ENCODE measurements around the gene TAS2R4.

The TAS2R4 gene

DNA sequence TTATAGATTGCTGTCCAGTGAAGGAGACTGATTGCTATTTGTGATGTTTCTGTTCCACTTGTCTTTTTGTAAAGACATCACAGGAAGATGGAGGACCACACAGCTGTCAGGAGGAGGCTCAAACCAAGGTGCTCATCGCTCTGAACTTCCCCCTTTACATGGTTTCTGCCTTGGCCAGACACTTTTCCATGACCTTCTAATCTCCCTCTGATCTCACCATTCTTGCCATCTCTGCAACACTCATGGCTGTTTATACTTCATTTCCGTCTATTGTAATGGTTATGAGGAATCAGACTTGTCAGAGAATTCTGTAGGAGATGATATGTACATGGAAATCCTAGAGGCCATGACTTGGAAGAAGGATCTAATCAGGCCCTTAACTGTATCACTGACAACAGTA lies 11.8 kb downstream of the TAS2R4 start:
- no peak for TF ChIP-seq CTCF (IDR thresholded peaks at IDR 0.05)

- TF ChIP-seq CTCF (IDR thresholded peaks at IDR 0.05), result no peak
These were observed 13.4 kb downstream of the TAS2R4 start, which contains the start of gene TAS2R5 for GRCh38 chr7:141789917-141790316. TAS2R5 (plus strand) TSS chr7:141790217; CDS start chr7:141790362, 145 bp downstream.

DNA sequence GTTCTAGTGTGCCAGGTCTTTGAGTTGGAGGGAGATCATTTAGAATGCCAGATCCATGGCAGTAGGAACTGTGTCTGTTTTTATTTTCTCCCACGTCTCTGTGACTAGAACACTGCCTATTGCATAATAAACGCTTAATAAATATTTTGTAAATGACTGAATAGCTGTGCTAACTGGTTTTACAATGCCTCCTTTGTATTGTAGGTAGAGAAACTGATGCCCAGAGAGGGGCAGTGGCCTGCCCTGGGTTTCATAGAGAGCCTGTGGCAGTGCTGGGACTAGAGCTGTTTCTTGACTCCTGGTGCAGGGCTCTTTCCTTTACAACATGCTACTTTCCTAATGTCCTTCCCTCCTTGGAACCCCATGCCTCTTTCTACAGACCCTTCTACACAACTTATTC lies 16.1 kb downstream of the TAS2R4 start:
- TF ChIP-seq CTCF (IDR thresholded peaks at IDR 0.05), result no peak

DNA sequence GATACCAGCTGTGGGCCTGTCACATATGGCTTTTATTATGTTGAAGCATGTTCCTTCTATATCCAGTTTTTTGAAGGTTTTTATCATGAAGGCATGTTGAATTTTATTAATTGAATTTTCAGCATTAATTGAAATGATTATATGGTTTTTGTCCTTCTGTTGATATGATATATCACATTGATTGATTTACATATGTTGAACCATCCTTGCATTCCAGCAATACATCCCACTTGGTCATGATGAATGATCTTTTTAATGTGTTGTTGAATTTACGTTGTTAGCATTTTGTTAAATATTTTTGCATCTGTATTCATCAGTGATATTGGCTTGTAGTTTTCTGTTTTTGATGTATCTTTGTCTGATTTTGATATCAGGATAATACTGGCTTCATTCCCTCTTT lies 43.6 kb downstream of the TAS2R4 start:
- TF ChIP-seq CTCF (IDR thresholded peaks at IDR 0.05), result no peak

All from LNCAP (cell line).